GM23338 (cell line): ENCODE results near the gene PTMA. TPM values are rescaled to one million over a fixed set of nuclear protein-coding genes. Genes with fewer than 3 reads are reported as not detected.

ENCODE experiments used
- CTCF ChIP-seq, 2 experiments: fragments of 200-600 bp in 1 of 2; sonication (generic) in 1 of 2; conservative IDR thresholded peaks; 2 replicates each; pipeline versions ENCODE4 v1.5.1 to v1.6.1; 2016 to 2017; ENCODE audit warnings: antibody characterized with exemption in 2 of 2, low read depth in 2 of 2, mild to moderate bottlenecking in 2 of 2, moderate library complexity in 1 of 2
- polyA plus RNA-seq: library from polyadenylated mRNA; unstranded; fragments of >200 nt; fragmentation: Nextera tagmentation; extraction: Ambion mirVana; gene quantifications from 2 replicates; pipeline ENCODE4 v1.2.1, GENCODE V29; 2016
- small RNA-seq: library from RNA; depleted of rRNA; stranded (forward); fragments of <200 nt; gene quantifications from one replicate; pipeline ENCODE3, GENCODE V24; 2014; ENCODE audit warnings: low replicate concordance
- total RNA-seq: library from RNA; depleted of rRNA; stranded (reverse); fragments of >200 nt; shearing (Covaris generic); gene quantifications from 2 replicates; pipeline ENCODE4 v1.2.3, GENCODE V29; 2014; rRNA removed

Gene PTMA
- total and polyA plus RNA-seq, 2 experiments from 2014 or later = 1,861 to 8,990 TPM

- no peak for TF ChIP-seq CTCF (conservative IDR thresholded peaks at IDR 0.05; ENCODE audit: low read depth in 2 of 2)
These were observed 53.4 kb downstream of the PTMA start (continued) for GRCh38 chr2:231761735-231762134.

Small RNA genes within 50 kb of the gene (small RNA-seq; reads per million reads assigned to genes)
- not detected for gene RF00015

Other genes starting within 250 kb of the PTMA start
- gene NCL, start 244.0 kb upstream of the PTMA start, total RNA-seq = 439 and 678 TPM in 2 replicates
- gene NCL, start 244.0 kb upstream of the PTMA start, polyA plus RNA-seq = 2,192 and 2,269 TPM in 2 replicates
- 0.31 and 0.59 TPM in 2 replicates for gene NMUR1, start 178.1 kb upstream of the PTMA start, total RNA-seq
- gene NMUR1, start 178.1 kb upstream of the PTMA start, polyA plus RNA-seq = 0.24 and 0.29 TPM in 2 replicates
- gene TEX44, start 115.7 kb upstream of the PTMA start, total RNA-seq = not detected in 2 replicates
- gene TEX44, start 115.7 kb upstream of the PTMA start, polyA plus RNA-seq = not detected in 2 replicates
- gene PDE6D, start 72.8 kb downstream of the PTMA start, total RNA-seq = 35.2 and 50.3 TPM in 2 replicates
- gene PDE6D, start 72.8 kb downstream of the PTMA start, polyA plus RNA-seq = 54.5 and 55.6 TPM in 2 replicates
- gene COPS7B, start 77.9 kb downstream of the PTMA start, total RNA-seq = 61.6 and 63.7 TPM in 2 replicates
- 40.9 and 44.9 TPM in 2 replicates for gene COPS7B, start 77.9 kb downstream of the PTMA start, polyA plus RNA-seq
- 0.43 and 2.2 TPM in 2 replicates for gene NPPC, start 217.9 kb downstream of the PTMA start, total RNA-seq
- gene NPPC, start 217.9 kb downstream of the PTMA start, polyA plus RNA-seq = 6.3 and 10.2 TPM in 2 replicates